BE2C (cell line): ENCODE measurements around the gene SASH1.

Experiments used
- DNase-seq: peaks from one replicate; pipeline ENCODE4 v3.0.0-alpha.2; 2020
- H3K27me3 ChIP-seq: fragments of 250-450 bp; sonication (Bioruptor Pico); 2 replicates; pipeline ENCODE4 v1.5.1; 2020; ENCODE audit warnings: mild to moderate bottlenecking
- H3K36me3 ChIP-seq: fragments of 250-450 bp; sonication (Bioruptor Pico); 2 replicates; pipeline ENCODE4 v1.5.1; 2020; ENCODE audit warnings: mild to moderate bottlenecking
- H3K4me1 ChIP-seq: fragments of 250-450 bp; sonication (Bioruptor Pico); 2 replicates; pipeline ENCODE4 v1.5.1; 2020
- H3K4me3 ChIP-seq: 2 replicates; pipeline ENCODE4 v1.5.1; 2011; ENCODE audit warnings: low read depth, low read length
- H3K9me3 ChIP-seq: fragments of 250-450 bp; sonication (Bioruptor Pico); 2 replicates; pipeline ENCODE4 v1.5.1; 2020
- CTCF ChIP-seq: IDR thresholded peaks from 2 replicates; pipeline ENCODE4 v1.5.1; 2012; ENCODE audit warnings: mild to moderate bottlenecking, low read depth, low read length

The SASH1 gene

GRCh38 chr6:148455225-148455624, 112.6 kb downstream of the SASH1 start:
- H3K4me3 ChIP-seq: no peak overlapping the region
- H3K4me1 ChIP-seq: no peaks in the 10 kb centered on the region
- no peak for DNase-seq

GRCh38 chr6:148455674-148456558, 113.3 kb downstream of the SASH1 start:
- H3K27me3 ChIP-seq: no peaks in the 10 kb centered on the region
- DNase-seq: no peak
- TF ChIP-seq CTCF: no peak
- H3K36me3 ChIP-seq: no peaks in the 10 kb centered on the region
- no peaks in the 10 kb centered on the region for H3K9me3 ChIP-seq
- H3K4me3 ChIP-seq: no peak overlapping the region
- H3K4me1 ChIP-seq: no peaks in the 10 kb centered on the region

More at GRCh38 chr6:148455225-148455624, 112.6 kb downstream of the SASH1 start:
- Histone ChIP-seq H3K27me3 (no peaks in the 10 kb centered on the region), H3K9me3 (no peaks in the 10 kb centered on the region), H3K36me3 (no peaks in the 10 kb centered on the region)
- no peak for TF ChIP-seq CTCF

GRCh38 chr6:148457137-148457842, 114.7 kb downstream of the SASH1 start:
- no peak for DNase-seq
- no peak overlapping the region for H3K4me3 ChIP-seq
- H3K36me3 ChIP-seq: no peaks in the 10 kb centered on the region
- no peaks in the 10 kb centered on the region for H3K27me3 ChIP-seq
- no peaks in the 10 kb centered on the region for H3K4me1 ChIP-seq
- no peaks in the 10 kb centered on the region for H3K9me3 ChIP-seq
- no peak for TF ChIP-seq CTCF

- Histone ChIP-seq H3K4me1 (no peaks in the 10 kb centered on the region), H3K27me3 (peaks cover 2% of the 10 kb centered on the region; the same call in 1 of the 2 replicates), H3K36me3 (no peaks in the 10 kb centered on the region), H3K9me3 (no peaks in the 10 kb centered on the region), H3K4me3 (no peak overlapping the region)
- no peak for TF ChIP-seq CTCF
- no peak for DNase-seq
These were observed 115.2 kb downstream of the SASH1 start for GRCh38 chr6:148457843-148458159.

DNA sequence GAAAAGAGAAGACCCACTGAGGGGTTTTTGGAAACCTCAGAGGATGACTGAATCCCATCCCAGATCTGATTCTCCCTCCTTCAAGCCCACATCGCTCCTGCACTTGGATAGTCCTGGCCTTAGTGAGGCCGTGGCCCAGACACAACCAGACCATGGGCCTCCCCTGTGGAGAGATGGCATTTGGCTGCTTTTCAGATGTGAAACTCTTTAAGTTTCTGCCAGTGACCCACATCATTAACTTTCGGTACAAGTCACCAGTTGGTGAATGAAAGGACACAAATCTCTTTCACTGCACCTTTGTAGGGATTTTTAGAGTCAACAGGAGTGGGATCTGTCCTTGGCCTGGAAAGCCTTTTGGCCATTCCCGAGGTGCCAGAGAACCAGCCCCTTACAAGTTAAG, 116.6 kb downstream of the SASH1 start:
- no peak for DNase-seq
- H3K4me3 ChIP-seq: no peak overlapping the region
- H3K4me1 ChIP-seq: no peaks in the 10 kb centered on the region
- no peak for TF ChIP-seq CTCF
- H3K36me3 ChIP-seq: no peaks in the 10 kb centered on the region
- peaks cover 2% of the 10 kb centered on the region; the same call in 1 of the 2 replicates for H3K27me3 ChIP-seq
- H3K9me3 ChIP-seq: no peaks in the 10 kb centered on the region
